GDM1 (cell line): ENCODE data around the gene UGDH.

Experiments used
- DNase-seq: peaks from one replicate; lab custom pipeline; 2025; lab: John Stamatoyannopoulos, UW

The UGDH gene

GRCh38 chr4:39452153-39452859 lies 74.9 kb downstream of the UGDH start:
- DNase-seq = no peak

- no peak for DNase-seq
Observed at GRCh38 chr4:39451423-39452023, 75.7 kb downstream of the UGDH start.

- DNase-seq = no peak
Observed at GRCh38 chr4:39450618-39451017, 76.6 kb downstream of the UGDH start.
